ENCODE results near the gene MSH3.

MSH3 gene

DNA sequence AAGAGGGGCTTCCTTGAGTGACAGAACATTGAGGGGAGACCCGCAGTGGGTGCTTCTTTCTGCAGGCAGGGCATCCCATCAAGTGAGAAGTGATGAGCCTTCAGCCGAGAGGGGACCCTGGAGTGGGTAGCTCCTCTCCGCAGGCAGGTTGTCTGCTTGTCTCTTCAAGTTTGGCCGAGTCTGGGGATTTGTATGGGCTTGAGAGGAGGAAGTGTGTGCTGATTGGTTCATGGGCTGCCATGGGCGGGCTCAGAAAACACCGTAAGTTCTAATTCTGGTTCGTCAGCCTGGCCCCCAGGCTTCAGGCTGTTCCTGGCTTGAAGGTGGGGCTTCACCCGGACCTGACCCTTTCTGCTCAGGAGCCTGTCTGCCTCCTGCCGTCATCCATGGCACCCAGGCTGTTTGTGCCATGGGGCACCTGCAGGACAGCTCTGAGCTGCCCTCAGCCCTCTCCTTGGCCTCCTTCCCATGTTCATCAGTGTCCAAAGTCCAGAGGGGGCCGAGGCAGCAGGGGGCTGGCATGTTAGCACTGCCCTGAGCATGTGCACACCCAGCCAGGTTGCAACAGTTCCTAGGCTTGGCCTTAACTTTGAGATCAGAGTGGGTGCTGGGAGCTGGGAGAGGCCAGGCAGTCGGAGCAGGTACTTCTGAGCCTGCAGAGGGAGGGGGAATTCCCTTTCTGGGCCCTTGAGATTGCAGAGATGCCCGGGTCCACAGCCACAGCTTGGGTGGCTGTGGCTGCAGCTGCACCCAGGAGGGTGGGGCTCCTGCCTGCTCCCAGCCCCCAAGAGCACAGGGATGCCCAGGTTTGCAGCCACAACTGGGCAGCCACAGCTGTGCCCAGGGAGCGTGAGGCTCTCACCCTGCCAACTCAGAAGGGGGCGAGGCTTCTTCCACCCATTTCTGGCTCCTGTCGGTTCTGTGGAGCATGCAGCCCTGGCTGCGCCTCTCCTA, 13.8 kb downstream of the MSH3 start:
- TF ChIP-seq, protein P1, sequence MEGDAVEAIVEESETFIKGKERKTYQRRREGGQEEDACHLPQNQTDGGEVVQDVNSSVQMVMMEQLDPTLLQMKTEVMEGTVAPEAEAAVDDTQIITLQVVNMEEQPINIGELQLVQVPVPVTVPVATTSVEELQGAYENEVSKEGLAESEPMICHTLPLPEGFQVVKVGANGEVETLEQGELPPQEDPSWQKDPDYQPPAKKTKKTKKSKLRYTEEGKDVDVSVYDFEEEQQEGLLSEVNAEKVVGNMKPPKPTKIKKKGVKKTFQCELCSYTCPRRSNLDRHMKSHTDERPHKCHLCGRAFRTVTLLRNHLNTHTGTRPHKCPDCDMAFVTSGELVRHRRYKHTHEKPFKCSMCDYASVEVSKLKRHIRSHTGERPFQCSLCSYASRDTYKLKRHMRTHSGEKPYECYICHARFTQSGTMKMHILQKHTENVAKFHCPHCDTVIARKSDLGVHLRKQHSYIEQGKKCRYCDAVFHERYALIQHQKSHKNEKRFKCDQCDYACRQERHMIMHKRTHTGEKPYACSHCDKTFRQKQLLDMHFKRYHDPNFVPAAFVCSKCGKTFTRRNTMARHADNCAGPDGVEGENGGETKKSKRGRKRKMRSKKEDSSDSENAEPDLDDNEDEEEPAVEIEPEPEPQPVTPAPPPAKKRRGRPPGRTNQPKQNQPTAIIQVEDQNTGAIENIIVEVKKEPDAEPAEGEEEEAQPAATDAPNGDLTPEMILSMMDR (IDR thresholded peaks at IDR 0.05; ENCODE audit: borderline replicate concordance, insufficient read depth, low read depth, low read length) = no peak
- H3K4me3 ChIP-seq (ENCODE audit: low read depth, low read length) = no peak overlapping the region

DNA sequence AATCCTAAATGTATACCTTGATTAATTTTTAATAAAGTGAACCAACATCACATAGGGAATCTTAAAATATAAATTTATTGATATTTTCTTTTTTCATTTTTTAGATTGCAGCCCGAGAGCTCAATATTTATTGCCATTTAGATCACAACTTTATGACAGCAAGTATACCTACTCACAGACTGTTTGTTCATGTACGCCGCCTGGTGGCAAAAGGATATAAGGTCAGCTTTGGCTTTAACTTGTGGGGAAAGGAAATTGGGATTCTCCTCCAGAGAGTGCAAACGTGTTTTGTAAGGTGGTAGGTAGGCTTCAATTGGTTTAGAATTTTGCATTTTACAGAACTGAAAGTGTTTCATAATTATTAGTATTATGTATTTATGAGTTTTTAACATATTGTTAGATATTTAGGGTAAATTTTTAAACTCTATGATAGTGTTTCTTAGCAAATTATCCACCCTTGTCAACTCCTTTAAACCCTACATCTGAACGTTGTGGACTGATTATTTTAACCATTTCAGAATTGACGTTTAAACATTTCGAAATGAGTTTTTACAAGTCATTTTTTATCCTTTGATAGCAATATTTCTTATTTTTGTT, 17.8 kb downstream of the MSH3 start:
- TF ChIP-seq, protein P1 (IDR thresholded peaks at IDR 0.05; ENCODE audit: borderline replicate concordance, insufficient read depth, low read depth, low read length) = peak; percentile 62; the same call in 1 of the 2 replicates

DNA sequence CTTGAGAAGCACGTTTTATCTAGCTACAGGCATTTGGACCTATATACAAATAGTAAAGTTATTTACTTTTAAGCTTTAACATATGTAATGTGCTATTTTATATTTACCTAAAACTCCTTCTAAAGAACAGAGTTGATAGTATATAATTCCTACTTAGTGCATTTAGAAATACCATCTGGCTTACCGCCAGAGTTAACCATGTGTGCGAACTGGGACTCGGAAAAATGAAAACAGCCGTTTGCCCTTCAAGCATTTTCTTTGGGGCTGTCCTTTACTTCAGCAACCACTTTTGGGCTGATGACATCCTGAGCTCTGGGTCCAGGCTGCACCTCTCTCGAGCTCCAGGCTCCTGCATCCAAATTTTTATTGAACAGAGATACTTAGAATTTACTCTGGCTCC, 22.3 kb downstream of the MSH3 start:
- H3K4me3 ChIP-seq (ENCODE audit: low read depth, low read length) = no peak overlapping the region
- TF ChIP-seq, protein P1 (IDR thresholded peaks at IDR 0.05; ENCODE audit: borderline replicate concordance, insufficient read depth, low read depth, low read length) = no peak

More for the DNA sequence above, 17.8 kb downstream of the MSH3 start:
- no peak overlapping the region for H3K4me3 ChIP-seq (ENCODE audit: low read depth, low read length)

DNA sequence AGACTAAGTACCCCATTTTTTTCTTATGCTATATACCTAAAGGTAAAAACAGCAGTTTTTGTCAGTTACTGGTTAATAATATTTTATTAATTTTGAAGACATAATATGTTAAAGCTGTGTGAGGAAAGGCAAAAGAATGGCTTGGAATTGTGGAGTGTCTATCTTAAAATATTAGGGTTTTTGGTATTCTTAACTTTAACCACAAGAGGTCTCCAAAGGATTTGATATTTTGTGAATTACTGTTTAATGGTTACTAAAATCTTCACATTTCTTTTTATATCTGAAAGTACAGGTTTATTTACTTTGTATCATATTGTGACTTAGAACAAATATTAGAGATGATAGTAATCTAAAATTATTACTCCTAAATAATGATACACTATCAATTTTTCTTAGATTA, 32.3 kb downstream of the MSH3 start:
- no peak overlapping the region for H3K4me3 ChIP-seq (ENCODE audit: low read depth, low read length)
- TF ChIP-seq, protein P1 (IDR thresholded peaks at IDR 0.05; ENCODE audit: borderline replicate concordance, insufficient read depth, low read depth, low read length) = no peak

DNA sequence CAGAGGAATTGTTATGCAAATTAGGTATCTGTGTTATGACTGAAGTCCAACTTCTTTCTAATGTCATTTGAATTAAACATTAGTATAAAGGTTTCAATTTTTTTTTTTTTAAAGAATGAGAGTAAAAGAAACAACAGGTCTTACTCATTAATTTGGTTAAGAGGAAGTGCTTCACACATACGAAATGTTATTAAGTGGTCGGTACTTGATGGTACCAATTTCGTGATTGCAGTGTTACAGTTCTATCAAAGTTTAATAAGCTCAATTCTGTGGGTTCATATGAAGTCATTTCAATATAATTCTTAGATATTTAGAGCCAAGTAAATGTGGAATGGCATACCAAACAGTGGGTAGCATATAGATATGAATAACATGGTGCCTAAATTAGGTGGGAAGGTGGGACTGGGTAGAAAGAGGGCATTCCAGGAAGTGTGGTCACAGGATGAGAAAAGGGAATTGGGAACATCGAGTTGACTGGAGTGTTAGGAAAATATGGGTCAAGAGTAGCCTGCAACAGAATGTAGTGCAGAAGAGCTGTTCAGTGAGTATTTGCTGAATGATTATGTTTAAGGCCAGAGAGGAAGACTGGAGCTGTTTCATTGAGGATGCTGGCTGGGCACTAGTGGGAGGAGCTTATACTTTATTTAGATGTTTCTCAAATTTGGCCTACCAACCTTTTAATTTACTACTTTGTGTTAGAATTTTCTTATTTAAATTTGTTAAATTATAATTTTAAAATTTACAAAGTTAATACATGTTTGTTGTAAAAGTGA, 34.4 kb downstream of the MSH3 start:
- TF ChIP-seq, protein P1 (IDR thresholded peaks at IDR 0.05; ENCODE audit: borderline replicate concordance, insufficient read depth, low read depth, low read length) = no peak
- H3K4me3 ChIP-seq (ENCODE audit: low read depth, low read length) = no peak overlapping the region

DNA sequence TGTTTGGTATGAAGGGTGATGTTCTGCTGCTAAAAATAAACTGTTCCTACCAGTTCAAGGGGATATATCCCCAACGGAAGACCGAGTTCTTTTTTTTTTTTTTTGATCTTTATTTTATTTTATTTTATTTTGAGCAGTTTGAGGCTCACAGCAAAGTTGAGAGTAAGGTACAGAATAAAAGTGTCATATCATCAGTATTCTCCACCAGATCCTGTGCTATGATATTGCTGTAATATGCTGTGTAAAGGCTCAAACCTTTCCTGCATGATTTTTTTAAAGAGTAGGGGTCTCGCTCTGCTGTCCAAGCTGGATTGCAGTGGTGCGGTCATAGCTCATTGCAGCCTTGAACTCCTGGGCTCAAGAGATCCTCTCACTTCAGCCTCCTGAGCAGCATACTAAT, 35.2 kb downstream of the MSH3 start:
- TF ChIP-seq, protein P1 (IDR thresholded peaks at IDR 0.05; ENCODE audit: borderline replicate concordance, insufficient read depth, low read depth, low read length) = no peak
- H3K4me3 ChIP-seq (ENCODE audit: low read depth, low read length) = no peak overlapping the region

Measured in GM12875 (cell line).